ENCODE measurements around the gene VILL. TPM values are rescaled to one million over a fixed set of nuclear protein-coding genes. Genes with fewer than 3 reads are reported as not detected.

Gene VILL
- total and polyA plus RNA-seq, 10 of the 15 experiments (the other 5 are each of a cell fraction or from before 2014, with no cell fraction given): 0.15 to 5.4 (median 2.1) TPM; not detected in 1

- TF ChIP-seq CUX1 (IDR thresholded peaks at IDR 0.05; ENCODE audit: insufficient replicate concordance, low read depth, low read length): no peak
- no peak for TF ChIP-seq PAX8 (IDR thresholded peaks at IDR 0.05)
- no peak for TF ChIP-seq E2F4 (IDR thresholded peaks at IDR 0.05; ENCODE audit: low read depth, low read length)
- no peak for TF ChIP-seq SREBF1 (IDR thresholded peaks at IDR 0.05; ENCODE audit: low read length)
- TF ChIP-seq NFXL1 (IDR thresholded peaks at IDR 0.05; ENCODE audit: borderline replicate concordance): no peak
Measured at GRCh38 chr3:38038447-38038911, 47.9 kb downstream of the VILL start (continued).
